ENCODE measurements around the gene MPZL1.

Gene MPZL1

GRCh38 chr1:167777269-167777650 is 55.5 kb downstream of the MPZL1 start:
- no peak for TF ChIP-seq CTCF (conservative IDR thresholded peaks at IDR 0.05; ENCODE audit: control insufficient read depth, insufficient read depth, low read depth, low read length)
- no peak for DNase-seq (ENCODE audit: low read depth)
- H3K4me3 ChIP-seq (ENCODE audit: control insufficient read depth, low read depth, low read length), result no peak overlapping the region

- no peak for TF ChIP-seq CTCF (conservative IDR thresholded peaks at IDR 0.05; ENCODE audit: control insufficient read depth, insufficient read depth, low read depth, low read length)
- no peak overlapping the region for H3K4me3 ChIP-seq (ENCODE audit: control insufficient read depth, low read depth, low read length)
- DNase-seq (ENCODE audit: low read depth), result no peak
These were observed 59.8 kb downstream of the MPZL1 start for GRCh38 chr1:167781558-167781957.

- no peak overlapping the region for H3K4me3 ChIP-seq (ENCODE audit: control insufficient read depth, low read depth, low read length)
- DNase-seq (ENCODE audit: low read depth), result no peak
- no peak for TF ChIP-seq CTCF (conservative IDR thresholded peaks at IDR 0.05; ENCODE audit: control insufficient read depth, insufficient read depth, low read depth, low read length)
These were observed 61.2 kb downstream of the MPZL1 start for GRCh38 chr1:167782946-167783345.

GRCh38 chr1:167784876-167785550 is 63.2 kb downstream of the MPZL1 start:
- H3K4me3 ChIP-seq (ENCODE audit: control insufficient read depth, low read depth, low read length), result no peak overlapping the region
- peak; percentile 54 for DNase-seq (ENCODE audit: low read depth)
- TF ChIP-seq CTCF (conservative IDR thresholded peaks at IDR 0.05; ENCODE audit: control insufficient read depth, insufficient read depth, low read depth, low read length), result no peak

- TF ChIP-seq CTCF (conservative IDR thresholded peaks at IDR 0.05; ENCODE audit: control insufficient read depth, insufficient read depth, low read depth, low read length), result no peak
- H3K4me3 ChIP-seq (ENCODE audit: control insufficient read depth, low read depth, low read length), result no peak overlapping the region
- no peak for DNase-seq (ENCODE audit: low read depth)
These were observed 64.7 kb downstream of the MPZL1 start for GRCh38 chr1:167786502-167786901.

- TF ChIP-seq CTCF (conservative IDR thresholded peaks at IDR 0.05; ENCODE audit: control insufficient read depth, insufficient read depth, low read depth, low read length), result no peak
- no peak overlapping the region for H3K4me3 ChIP-seq (ENCODE audit: control insufficient read depth, low read depth, low read length)
- DNase-seq (ENCODE audit: low read depth), result peak; percentile 66
These were observed 67.7 kb downstream of the MPZL1 start for GRCh38 chr1:167789501-167789900.

GRCh38 chr1:167790117-167790516 is 68.3 kb downstream of the MPZL1 start:
- H3K4me3 ChIP-seq (ENCODE audit: control insufficient read depth, low read depth, low read length), result no peak overlapping the region
- DNase-seq (ENCODE audit: low read depth), result no peak
- no peak for TF ChIP-seq CTCF (conservative IDR thresholded peaks at IDR 0.05; ENCODE audit: control insufficient read depth, insufficient read depth, low read depth, low read length)

Measured in fibroblast of mammary gland (primary cell).